ENCODE data around the gene ZSCAN5B.

- TF ChIP-seq CTCF (IDR thresholded peaks at IDR 0.05) (no peak), POLR2A (IDR thresholded peaks at IDR 0.05) (no peak)
Observed at GRCh38 chr19:56245121-56245740, 47.6 kb upstream of the ZSCAN5B start.

Measured in ovary (tissue), 3 donors.